Measurements from ENCODE around the gene SYT9.
"Not testable (repeated sequence)": the region's sequence is repeated elsewhere in the genome, so short reads cannot be mapped to it uniquely, and the experiment has no call there.

Gene SYT9

GRCh38 chr11:7275133-7275532 lies 23.4 kb downstream of the SYT9 start:
- DNase-seq: no peak

DNA sequence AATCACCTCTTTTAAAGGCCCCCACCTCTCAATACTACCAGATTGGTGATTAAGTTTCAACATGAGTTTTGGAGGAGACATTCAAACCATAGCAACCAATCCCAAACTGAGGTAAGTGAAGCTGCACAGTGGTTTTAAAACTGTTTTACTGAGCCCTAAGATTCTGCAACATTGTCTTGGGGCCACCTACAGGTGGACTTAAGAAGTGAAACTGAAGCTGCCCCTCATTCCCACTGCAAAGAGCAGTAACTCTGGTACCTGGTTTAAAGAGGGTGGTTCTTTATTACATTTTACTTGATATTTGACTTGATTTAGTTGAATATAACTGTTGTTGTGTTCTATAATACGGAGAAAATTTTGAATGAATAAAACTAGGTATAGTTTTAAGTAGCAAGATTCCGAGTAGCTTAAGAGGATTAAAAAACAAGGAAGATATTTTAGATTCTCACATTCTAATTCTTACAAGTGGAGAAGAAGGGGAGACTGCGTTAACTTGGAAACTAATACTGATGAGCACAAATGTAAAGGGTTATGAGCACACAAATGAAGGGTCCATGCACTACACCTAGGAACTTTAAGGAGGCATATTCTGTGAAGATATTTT lies 26.7 kb downstream of the SYT9 start:
- DNase-seq: no peak

- no peak for DNase-seq
Measured at GRCh38 chr11:7279676-7280075, 28.0 kb downstream of the SYT9 start.

GRCh38 chr11:7281079-7281478 lies 29.4 kb downstream of the SYT9 start:
- DNase-seq: no peak

DNA sequence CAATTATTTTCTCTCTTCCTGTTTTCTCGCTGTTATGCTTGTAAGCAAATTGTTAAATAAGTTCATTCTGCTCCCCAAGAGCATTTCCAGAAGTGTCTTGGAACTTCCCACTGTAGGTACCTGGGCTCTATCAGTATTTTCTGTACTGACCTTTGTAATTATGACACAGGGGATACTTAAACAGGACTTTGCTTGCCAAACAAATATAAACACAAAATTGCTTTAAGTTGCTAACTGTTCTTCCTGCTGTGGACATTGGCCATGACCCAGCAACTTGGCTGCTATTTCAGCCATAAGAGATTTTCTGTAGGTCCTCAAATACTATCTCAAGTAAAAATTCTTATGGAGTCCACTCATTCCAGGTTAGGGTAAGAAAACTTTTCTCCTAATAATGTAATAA lies 30.1 kb downstream of the SYT9 start:
- no peak for DNase-seq

DNA sequence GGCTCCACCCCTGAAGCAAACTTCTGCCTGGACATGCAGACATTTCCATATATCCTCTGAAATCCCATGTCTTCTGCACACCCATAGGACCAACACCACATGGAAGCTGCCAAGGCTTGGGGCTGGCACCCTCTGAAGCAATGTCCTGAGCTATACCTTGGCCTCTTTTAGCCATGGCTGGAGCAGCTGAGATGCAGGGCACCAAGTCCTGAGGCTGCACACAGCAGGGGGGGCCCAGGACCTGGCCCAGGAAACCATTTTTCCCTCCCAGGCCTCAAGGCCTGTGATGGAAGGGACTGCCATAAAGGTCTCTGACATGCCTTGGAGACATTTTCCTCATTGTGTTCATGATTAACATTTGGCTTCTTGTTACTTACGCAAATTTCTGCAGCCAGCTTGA lies 34.5 kb downstream of the SYT9 start:
- DNase-seq: no peak

DNA sequence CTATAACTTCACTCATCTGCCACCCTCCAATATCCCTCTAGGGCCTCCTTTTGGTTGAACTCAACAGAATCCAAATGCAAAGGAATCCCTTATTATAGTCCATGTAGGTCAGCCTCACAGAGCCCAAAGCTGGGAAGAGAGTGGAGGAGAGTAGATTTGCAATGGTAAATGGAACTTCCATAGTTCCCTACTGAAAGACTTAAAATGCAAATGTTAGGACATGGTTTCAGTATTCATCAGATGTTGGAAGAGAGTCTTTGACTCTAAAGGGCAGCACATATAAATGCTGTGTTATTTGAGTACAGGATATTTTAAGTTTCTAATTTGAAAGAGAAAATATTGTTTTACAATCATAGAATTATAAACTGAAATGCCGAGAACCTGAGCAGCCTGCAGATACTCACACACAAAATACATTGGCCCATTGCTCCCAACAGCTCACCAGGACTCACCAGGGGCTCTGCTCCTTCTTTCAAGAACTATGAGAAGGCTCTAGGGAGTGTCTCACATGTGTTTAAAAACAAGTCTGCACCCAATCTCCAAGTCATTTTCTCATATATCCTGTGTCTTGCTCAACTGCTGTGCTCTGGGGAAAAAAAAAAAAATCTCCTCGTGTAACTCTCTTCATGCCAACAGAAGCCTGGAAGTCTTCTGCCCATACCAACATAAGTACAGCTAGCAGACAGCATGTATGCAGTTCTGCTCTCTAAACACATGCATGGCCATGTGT lies 39.6 kb downstream of the SYT9 start:
- DNase-seq: no peak

DNA sequence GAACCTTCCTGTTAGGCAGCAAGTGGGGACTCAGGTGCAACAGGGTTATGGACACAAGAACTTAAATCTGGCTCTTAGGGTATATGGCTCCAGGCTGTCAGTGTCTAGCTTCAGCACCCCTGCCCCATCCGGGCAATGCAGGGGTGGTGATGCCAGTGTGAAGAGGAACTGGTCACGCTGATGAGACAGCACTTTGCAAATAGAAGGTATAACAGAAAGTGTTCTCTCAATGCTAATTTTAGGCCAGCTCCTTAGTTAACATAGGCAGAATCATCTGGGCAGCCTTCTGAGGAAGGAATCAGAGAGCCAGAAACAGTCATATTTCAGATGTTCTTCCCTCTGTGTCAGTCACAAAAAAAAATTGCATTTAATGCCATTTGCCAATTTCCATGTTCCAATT lies 41.2 kb downstream of the SYT9 start:
- DNase-seq: no peak

DNA sequence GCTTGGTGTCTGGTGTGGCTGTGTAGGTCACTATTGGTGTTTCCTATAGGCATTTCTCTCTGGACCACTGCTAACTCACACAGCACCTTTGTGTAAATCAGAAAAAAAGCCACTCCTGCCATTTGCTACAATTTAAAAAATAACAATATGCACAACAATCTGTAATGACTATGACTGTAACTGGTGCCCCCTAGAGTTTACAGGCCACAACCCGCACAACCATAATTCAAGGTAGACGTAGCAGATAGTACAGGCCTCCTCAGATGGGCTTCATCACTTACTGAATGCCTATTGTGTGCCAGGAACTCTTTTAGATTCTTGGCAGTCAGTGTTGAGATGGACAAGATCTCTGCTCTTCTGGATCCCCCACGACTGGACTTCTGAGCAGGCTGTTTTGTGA lies 47.7 kb downstream of the SYT9 start:
- DNase-seq: no peak

GRCh38 chr11:7300281-7300680 lies 48.6 kb downstream of the SYT9 start:
- DNase-seq: no peak

DNA sequence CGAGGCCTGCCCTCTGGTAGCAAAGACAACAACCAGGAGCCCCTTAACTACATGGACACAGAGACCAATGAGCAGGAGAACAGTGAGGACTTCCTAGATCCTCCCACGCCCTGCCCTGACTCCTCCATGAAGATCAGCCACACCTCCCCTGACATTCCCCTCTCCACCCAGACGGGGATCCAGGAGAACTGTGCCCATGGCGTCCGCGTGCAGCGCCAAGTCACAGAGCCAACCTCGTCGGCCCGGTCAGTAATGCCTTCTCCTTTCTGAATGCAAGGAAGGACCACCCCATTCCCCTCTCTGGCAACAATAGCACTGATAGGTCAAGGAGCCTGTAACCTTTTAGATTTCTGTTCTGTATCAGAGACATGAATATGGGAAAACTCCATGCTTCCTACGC lies 51.4 kb downstream of the SYT9 start:
- DNase-seq: no peak

- DNase-seq: no peak
Measured at GRCh38 chr11:7306900-7307299, 55.2 kb downstream of the SYT9 start.

- no peak for DNase-seq
Measured at GRCh38 chr11:7307836-7308235, 56.1 kb downstream of the SYT9 start.

DNA sequence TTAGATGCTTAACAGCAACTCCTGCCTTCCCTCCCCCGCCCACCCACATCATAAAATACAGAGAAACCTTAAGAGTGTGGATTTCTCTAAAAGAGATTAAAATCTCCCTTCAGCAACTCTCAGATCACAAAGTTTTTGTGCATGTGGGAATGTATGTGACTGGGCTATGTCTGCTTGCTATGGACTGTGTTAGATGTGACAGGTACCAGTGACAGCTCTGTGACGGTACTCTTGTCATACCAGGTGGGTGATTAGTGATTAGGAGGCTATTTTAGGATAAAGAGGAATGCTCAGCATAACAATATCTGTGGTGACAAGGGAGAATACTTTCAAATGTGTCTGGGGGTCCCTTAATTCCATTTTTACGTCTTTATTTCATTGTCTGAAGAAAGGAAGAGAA lies 60.2 kb downstream of the SYT9 start:
- no peak for DNase-seq

GRCh38 chr11:7314811-7315604 lies 63.3 kb downstream of the SYT9 start:
- no peak for DNase-seq

DNA sequence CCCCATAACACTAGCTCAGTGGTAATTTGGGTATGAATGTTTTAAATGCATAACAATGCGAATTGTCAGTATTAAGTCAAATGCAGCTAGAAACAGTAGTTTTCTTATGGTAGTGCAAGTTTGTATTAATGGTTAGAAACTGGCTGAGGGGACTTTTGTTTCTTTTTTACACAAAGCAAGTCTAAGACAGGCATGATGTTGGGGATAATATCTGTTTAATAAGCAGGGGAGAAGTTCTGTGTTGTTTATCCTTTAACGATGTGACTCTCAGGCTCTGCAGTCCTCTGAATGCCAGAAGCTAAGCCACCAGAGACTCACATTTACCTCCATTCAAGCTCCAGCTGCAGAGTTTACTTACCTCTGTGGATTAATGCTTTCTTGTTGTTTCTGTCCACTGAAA lies 67.8 kb downstream of the SYT9 start:
- no peak for DNase-seq

- no peak for DNase-seq
Measured at GRCh38 chr11:7320306-7320705, 68.6 kb downstream of the SYT9 start.

GRCh38 chr11:7321473-7322450 lies 70.1 kb downstream of the SYT9 start:
- DNase-seq: no peak

- DNase-seq: no peak
Measured at GRCh38 chr11:7332451-7332850, 80.7 kb downstream of the SYT9 start.

GRCh38 chr11:7332962-7333361 lies 81.3 kb downstream of the SYT9 start:
- DNase-seq: no peak

- not testable (repeated sequence) for DNase-seq
Measured at GRCh38 chr11:7335442-7335841, 83.7 kb downstream of the SYT9 start.

DNA sequence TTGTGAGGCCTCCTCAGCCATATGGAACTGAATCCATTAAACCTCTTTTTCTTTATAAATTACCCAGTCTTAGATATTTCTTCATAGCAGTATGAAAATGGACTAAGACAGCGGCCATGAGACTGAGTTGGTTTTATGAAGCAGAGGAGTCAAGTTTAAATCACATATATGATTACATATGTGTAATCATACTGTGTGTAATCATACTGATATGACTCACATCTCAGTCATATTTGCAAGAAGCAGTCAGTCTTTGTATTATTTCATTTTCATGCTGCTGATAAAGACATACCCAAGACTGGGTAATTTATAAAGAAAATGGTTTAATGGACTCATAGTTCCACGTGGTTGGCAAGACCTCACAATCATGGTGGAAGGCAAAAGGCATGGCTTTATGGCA lies 89.8 kb downstream of the SYT9 start:
- no peak for DNase-seq
